ENCODE data around the gene TFDP1. TPM values are rescaled to one million over a fixed set of nuclear protein-coding genes. Genes with fewer than 3 reads are reported as not detected.

The TFDP1 gene
- total RNA-seq, 1 donor from 2014 or later = 54.4 TPM

- Histone ChIP-seq H3K36me3 (ENCODE audit: control insufficient read depth, insufficient read depth, low read length) (no peaks in the 10 kb centered on the region), H3K4me3 (ENCODE audit: low read depth, low read length) (no peak overlapping the region), H3K27me3 (ENCODE audit: control insufficient read depth, insufficient read depth, low read length) (no peaks in the 10 kb centered on the region)
- no peak for TF ChIP-seq CTCF (IDR thresholded peaks at IDR 0.05; ENCODE audit: insufficient read depth, low read length, poor library complexity, severe bottlenecking)
- peak; percentile 79 for DNase-seq (ENCODE audit: low read depth)
These were observed 32.6 kb downstream of the TFDP1 start for GRCh38 chr13:113616991-113617749.

DNA sequence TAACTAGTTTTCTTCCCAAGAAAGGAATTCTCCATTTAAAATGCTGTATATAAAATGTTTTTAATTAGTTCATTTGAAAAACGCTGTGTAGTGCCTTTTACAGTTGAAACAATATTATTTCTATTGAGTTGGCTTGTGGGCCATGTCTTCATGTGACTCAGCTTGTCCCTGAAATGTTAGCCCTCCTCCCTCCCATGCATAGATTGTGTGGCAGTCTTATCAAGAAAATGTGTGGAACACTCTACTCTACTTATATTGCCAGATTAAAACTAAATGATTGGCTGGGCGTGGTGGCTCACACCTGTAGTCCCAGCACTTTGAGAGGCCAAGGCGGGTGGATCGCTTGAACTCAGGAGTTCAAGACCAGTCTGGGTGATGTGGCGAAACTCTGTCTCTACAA lies 33.4 kb downstream of the TFDP1 start:
- TF ChIP-seq CTCF (IDR thresholded peaks at IDR 0.05; ENCODE audit: insufficient read depth, low read length, poor library complexity, severe bottlenecking) = no peak
- Histone ChIP-seq H3K27me3 (ENCODE audit: control insufficient read depth, insufficient read depth, low read length) (no peaks in the 10 kb centered on the region), H3K4me3 (ENCODE audit: low read depth, low read length) (no peak overlapping the region), H3K36me3 (ENCODE audit: control insufficient read depth, insufficient read depth, low read length) (no peaks in the 10 kb centered on the region)
- DNase-seq (ENCODE audit: low read depth) = no peak

GRCh38 chr13:113618455-113618854 lies 33.9 kb downstream of the TFDP1 start:
- no peaks in the 10 kb centered on the region for H3K27me3 ChIP-seq (ENCODE audit: control insufficient read depth, insufficient read depth, low read length)
- no peak for DNase-seq (ENCODE audit: low read depth)
- TF ChIP-seq CTCF (IDR thresholded peaks at IDR 0.05; ENCODE audit: insufficient read depth, low read length, poor library complexity, severe bottlenecking) = no peak
- H3K36me3 ChIP-seq (ENCODE audit: control insufficient read depth, insufficient read depth, low read length) = no peaks in the 10 kb centered on the region
- no peak overlapping the region for H3K4me3 ChIP-seq (ENCODE audit: low read depth, low read length)

- Histone ChIP-seq H3K27me3 (ENCODE audit: control insufficient read depth, insufficient read depth, low read length) (no peaks in the 10 kb centered on the region), H3K4me3 (ENCODE audit: low read depth, low read length) (no peak overlapping the region), H3K36me3 (ENCODE audit: control insufficient read depth, insufficient read depth, low read length) (no peaks in the 10 kb centered on the region)
- TF ChIP-seq CTCF (IDR thresholded peaks at IDR 0.05; ENCODE audit: insufficient read depth, low read length, poor library complexity, severe bottlenecking) = no peak
- no peak for DNase-seq (ENCODE audit: low read depth)
These were observed 35.7 kb downstream of the TFDP1 start for GRCh38 chr13:113620036-113620796.

- Histone ChIP-seq H3K4me3 (ENCODE audit: low read depth, low read length) (no peak overlapping the region), H3K36me3 (ENCODE audit: control insufficient read depth, insufficient read depth, low read length) (no peaks in the 10 kb centered on the region), H3K27me3 (ENCODE audit: control insufficient read depth, insufficient read depth, low read length) (no peaks in the 10 kb centered on the region)
- TF ChIP-seq CTCF (IDR thresholded peaks at IDR 0.05; ENCODE audit: insufficient read depth, low read length, poor library complexity, severe bottlenecking) = no peak
- no peak for DNase-seq (ENCODE audit: low read depth)
These were observed 36.5 kb downstream of the TFDP1 start for GRCh38 chr13:113621046-113621445.

Data from kidney epithelial cell (primary cell).